HepG2 (cell line): ENCODE measurements around the gene ADM5. TPM values are rescaled to one million over a fixed set of nuclear protein-coding genes. Genes with fewer than 3 reads are reported as not detected.

ENCODE experiments used
- CHD4 ChIP-seq: fragments of 200-600 bp; sonication (generic); IDR thresholded peaks from 2 replicates; pipeline ENCODE4 v1.7.0; 2017; ENCODE audit warnings: mild to moderate bottlenecking, low read length, borderline replicate concordance
- EZH2 ChIP-seq: conservative IDR thresholded peaks from 2 replicates; pipeline ENCODE4 v1.6.1; 2012; ENCODE audit warnings: mild to moderate bottlenecking, low read depth, low read length, moderate library complexity
- HOXA7 ChIP-seq: sonication (generic); formaldehyde crosslinking; IDR thresholded peaks from 2 replicates; pipeline ENCODE4 v1.8.1; 2022; ENCODE audit warnings: mild to moderate bottlenecking, missing genetic modification reagents, moderate library complexity
- IKZF4 ChIP-seq: sonication (generic); formaldehyde crosslinking; IDR thresholded peaks from 2 replicates; pipeline ENCODE4 v1.5.1; 2020; ENCODE audit warnings: borderline replicate concordance, mild to moderate bottlenecking, low read depth, missing genetic modification reagents; ENCODE audit errors: not compliant biosample characterization
- KDM1A ChIP-seq: IDR thresholded peaks from 2 replicates; pipeline ENCODE4 v1.6.1; 2016; ENCODE audit warnings: missing compliant biosample characterization
- MAFF ChIP-seq: IDR thresholded peaks from 2 replicates; pipeline ENCODE4 v1.6.1; 2011; ENCODE audit warnings: low read depth, low read length, improper control_type of control experiment
- MIER3 ChIP-seq: IDR thresholded peaks from 2 replicates; pipeline ENCODE4 v1.6.1; 2016; ENCODE audit warnings: missing compliant biosample characterization, borderline replicate concordance
- MYC ChIP-seq: sonication (generic); formaldehyde crosslinking; IDR thresholded peaks from 2 replicates; pipeline ENCODE4 v1.9.0; 2021; ENCODE audit warnings: missing genetic modification reagents, borderline replicate concordance
- POGZ ChIP-seq: sonication (generic); formaldehyde crosslinking; IDR thresholded peaks from 2 replicates; pipeline ENCODE4 v1.4.0; 2020; ENCODE audit warnings: mild to moderate bottlenecking, missing genetic modification reagents
- SMAD9 ChIP-seq: sonication (generic); formaldehyde crosslinking; IDR thresholded peaks from 2 replicates; pipeline ENCODE4 v1.5.1; 2020; ENCODE audit warnings: mild to moderate bottlenecking, missing genetic modification reagents
- SNAPC2 ChIP-seq: sonication (generic); formaldehyde crosslinking; IDR thresholded peaks from 2 replicates; pipeline ENCODE4 v1.8.1; 2022; ENCODE audit warnings: mild to moderate bottlenecking, missing genetic modification reagents
- ZBTB20 ChIP-seq: sonication (generic); formaldehyde crosslinking; IDR thresholded peaks from 2 replicates; pipeline ENCODE4 v1.8.1; 2023; ENCODE audit warnings: missing genetic modification reagents, low read depth, mild to moderate bottlenecking, borderline replicate concordance
- ZFP36 ChIP-seq: fragments of 150-350 bp; IDR thresholded peaks from 2 replicates; pipeline ENCODE4 v1.6.1; 2018; ENCODE audit warnings: borderline replicate concordance, low read length, low read depth; ENCODE audit not compliant: partially characterized antibody
- ZNF180 ChIP-seq: sonication (generic); formaldehyde crosslinking; IDR thresholded peaks from 2 replicates; pipeline ENCODE4 v1.4.0; 2020; ENCODE audit warnings: low read depth, missing genetic modification reagents, borderline replicate concordance
- ZNF367 ChIP-seq: sonication (generic); formaldehyde crosslinking; IDR thresholded peaks from 2 replicates; pipeline ENCODE4 v1.4.0; 2020; ENCODE audit warnings: missing genetic modification reagents, borderline replicate concordance
- ZNF614 ChIP-seq: IDR thresholded peaks from 2 replicates; pipeline ENCODE4 v1.6.1; 2018; ENCODE audit warnings: missing biosample characterization, missing genetic modification reagents, inconsistent platforms, borderline replicate concordance
- polyA plus RNA-seq, 8 experiments: library from polyadenylated mRNA; depleted of rRNA in 3 of 8; stranded (reverse) in 7 of 8; unstranded in 1 of 8; fragments of >200 nt; fragmentation: Illumina TruSeq in 4 of 8; extraction: Trizol in 4 of 8; gene quantifications; 2 replicates each; pipeline versions ENCODE4 v1.2.1 to v1.2.3, GENCODE V29; 2011 to 2016; ENCODE audit warnings: low read depth in 4 of 8, missing spikeins in 1 of 8, mixed read lengths in 1 of 8; ENCODE audit not compliant: insufficient read depth in 1 of 8
- total RNA-seq, 5 experiments: library from RNA; depleted of rRNA; stranded (reverse); fragments of >200 nt; fragmentation: Illumina TruSeq; extraction: Trizol; gene quantifications; 2 replicates each; pipeline ENCODE4 v1.2.3, GENCODE V29; 2016; ENCODE audit warnings: low read depth in 1 of 5
- TF ChIP-seq, protein P1 (sequence below): sonication (generic); formaldehyde crosslinking; IDR thresholded peaks from 2 replicates; pipeline ENCODE4 v1.8.1; 2023; ENCODE audit warnings: mild to moderate bottlenecking, missing genetic modification reagents, borderline replicate concordance
- TF ChIP-seq, protein P2 (sequence below): sonication (generic); formaldehyde crosslinking; IDR thresholded peaks from 2 replicates; pipeline ENCODE4 v1.5.0; 2020; ENCODE audit warnings: mild to moderate bottlenecking, missing genetic modification reagents
- TF ChIP-seq, protein P3 (sequence below): sonication (generic); formaldehyde crosslinking; conservative IDR thresholded peaks from 2 replicates; pipeline ENCODE4 v1.4.0; 2020; ENCODE audit warnings: missing genetic modification reagents
- TF ChIP-seq, protein P4 (sequence below): sonication (generic); formaldehyde crosslinking; IDR thresholded peaks from 2 replicates; pipeline ENCODE4 v1.8.0; 2023; ENCODE audit warnings: mild to moderate bottlenecking, missing genetic modification reagents
- TF ChIP-seq, protein P5 (sequence below): sonication (generic); formaldehyde crosslinking; IDR thresholded peaks from 2 replicates; pipeline ENCODE4 v1.5.0; 2020; ENCODE audit warnings: missing genetic modification reagents, mild to moderate bottlenecking, borderline replicate concordance
- TF ChIP-seq, protein P6 (sequence below): sonication (generic); formaldehyde crosslinking; IDR thresholded peaks from 2 replicates; pipeline ENCODE4 v1.5.0; 2020; ENCODE audit warnings: missing genetic modification reagents

Gene ADM5
- total and polyA plus RNA-seq, 2 of the 13 experiments (the other 11 are each of a cell fraction or from before 2014, with no cell fraction given): 2.7 to 4.1 TPM

DNA sequence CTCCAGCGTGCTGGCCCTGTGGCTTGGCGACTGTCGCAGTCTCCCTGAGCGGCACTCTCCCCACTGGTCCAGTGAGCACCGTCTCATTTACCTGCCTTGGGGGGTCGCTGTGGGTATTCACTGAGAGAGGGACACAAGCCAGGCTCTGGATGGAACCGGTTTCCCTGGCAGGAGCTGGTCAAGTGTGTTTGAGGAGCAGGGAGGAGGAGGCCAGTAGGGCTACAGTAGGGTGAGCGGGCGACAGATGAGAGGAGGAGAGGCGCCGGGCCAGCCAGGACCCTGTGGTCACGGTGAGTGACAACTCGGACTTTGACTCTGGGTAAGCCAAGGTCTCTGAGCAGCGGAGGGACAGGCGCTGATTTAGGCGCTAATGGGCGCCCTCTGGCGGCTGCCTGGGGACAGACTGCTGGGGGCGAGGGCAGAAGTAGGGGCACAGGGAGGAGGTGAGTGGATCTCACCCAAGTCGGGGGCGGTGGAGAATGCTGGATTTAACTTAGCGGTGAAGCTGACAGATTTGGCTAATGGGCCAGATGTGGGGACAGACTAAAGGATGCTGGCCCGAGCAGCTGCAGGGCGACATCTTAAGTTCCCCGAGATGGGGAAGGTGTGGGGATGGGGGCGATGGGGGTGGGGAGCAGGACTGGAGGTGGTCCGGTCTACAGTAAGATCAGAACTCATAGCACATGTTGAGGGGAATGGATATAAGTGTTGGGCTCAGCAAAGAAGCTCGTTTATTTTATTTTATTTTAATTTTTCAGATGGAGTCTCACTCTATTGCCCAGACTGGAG lies 17.1 kb upstream of the ADM5 start (continued):
- TF ChIP-seq MIER3: peak; percentile 79; the same call in 1 of the 2 replicates
- no peak for TF ChIP-seq IKZF4 (CRISPR knock-in tag)
- TF ChIP-seq, protein P1, sequence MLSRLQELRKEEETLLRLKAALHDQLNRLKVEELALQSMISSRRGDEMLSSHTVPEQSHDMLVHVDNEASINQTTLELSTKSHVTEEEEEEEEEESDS (CRISPR knock-in tag): no peak
- TF ChIP-seq, protein P2, sequence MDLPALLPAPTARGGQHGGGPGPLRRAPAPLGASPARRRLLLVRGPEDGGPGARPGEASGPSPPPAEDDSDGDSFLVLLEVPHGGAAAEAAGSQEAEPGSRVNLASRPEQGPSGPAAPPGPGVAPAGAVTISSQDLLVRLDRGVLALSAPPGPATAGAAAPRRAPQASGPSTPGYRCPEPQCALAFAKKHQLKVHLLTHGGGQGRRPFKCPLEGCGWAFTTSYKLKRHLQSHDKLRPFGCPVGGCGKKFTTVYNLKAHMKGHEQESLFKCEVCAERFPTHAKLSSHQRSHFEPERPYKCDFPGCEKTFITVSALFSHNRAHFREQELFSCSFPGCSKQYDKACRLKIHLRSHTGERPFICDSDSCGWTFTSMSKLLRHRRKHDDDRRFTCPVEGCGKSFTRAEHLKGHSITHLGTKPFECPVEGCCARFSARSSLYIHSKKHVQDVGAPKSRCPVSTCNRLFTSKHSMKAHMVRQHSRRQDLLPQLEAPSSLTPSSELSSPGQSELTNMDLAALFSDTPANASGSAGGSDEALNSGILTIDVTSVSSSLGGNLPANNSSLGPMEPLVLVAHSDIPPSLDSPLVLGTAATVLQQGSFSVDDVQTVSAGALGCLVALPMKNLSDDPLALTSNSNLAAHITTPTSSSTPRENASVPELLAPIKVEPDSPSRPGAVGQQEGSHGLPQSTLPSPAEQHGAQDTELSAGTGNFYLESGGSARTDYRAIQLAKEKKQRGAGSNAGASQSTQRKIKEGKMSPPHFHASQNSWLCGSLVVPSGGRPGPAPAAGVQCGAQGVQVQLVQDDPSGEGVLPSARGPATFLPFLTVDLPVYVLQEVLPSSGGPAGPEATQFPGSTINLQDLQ: no peak
- TF ChIP-seq SNAPC2 (CRISPR knock-in tag): no peak
- TF ChIP-seq ZNF614 (CRISPR knock-in tag): peak; percentile 65; the same call in 1 of the 2 replicates
- TF ChIP-seq, protein P3, sequence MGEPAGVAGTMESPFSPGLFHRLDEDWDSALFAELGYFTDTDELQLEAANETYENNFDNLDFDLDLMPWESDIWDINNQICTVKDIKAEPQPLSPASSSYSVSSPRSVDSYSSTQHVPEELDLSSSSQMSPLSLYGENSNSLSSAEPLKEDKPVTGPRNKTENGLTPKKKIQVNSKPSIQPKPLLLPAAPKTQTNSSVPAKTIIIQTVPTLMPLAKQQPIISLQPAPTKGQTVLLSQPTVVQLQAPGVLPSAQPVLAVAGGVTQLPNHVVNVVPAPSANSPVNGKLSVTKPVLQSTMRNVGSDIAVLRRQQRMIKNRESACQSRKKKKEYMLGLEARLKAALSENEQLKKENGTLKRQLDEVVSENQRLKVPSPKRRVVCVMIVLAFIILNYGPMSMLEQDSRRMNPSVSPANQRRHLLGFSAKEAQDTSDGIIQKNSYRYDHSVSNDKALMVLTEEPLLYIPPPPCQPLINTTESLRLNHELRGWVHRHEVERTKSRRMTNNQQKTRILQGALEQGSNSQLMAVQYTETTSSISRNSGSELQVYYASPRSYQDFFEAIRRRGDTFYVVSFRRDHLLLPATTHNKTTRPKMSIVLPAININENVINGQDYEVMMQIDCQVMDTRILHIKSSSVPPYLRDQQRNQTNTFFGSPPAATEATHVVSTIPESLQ (CRISPR knock-in tag): no peak; the same call in 1 of the 2 replicates
- TF ChIP-seq ZNF367 (CRISPR knock-in tag): no peak
- TF ChIP-seq SMAD9 (CRISPR knock-in tag): no peak
- TF ChIP-seq, protein P4, sequence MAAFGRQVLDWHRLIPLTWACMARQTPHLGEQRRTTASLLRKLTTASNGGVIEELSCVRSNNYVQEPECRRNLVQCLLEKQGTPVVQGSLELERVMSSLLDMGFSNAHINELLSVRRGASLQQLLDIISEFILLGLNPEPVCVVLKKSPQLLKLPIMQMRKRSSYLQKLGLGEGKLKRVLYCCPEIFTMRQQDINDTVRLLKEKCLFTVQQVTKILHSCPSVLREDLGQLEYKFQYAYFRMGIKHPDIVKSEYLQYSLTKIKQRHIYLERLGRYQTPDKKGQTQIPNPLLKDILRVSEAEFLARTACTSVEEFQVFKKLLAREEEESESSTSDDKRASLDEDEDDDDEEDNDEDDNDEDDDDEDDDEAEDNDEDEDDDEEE (CRISPR knock-in tag): 0 out of 2 replicates have a peak, but pooled peaks have one; percentile 36
- TF ChIP-seq, protein P5, sequence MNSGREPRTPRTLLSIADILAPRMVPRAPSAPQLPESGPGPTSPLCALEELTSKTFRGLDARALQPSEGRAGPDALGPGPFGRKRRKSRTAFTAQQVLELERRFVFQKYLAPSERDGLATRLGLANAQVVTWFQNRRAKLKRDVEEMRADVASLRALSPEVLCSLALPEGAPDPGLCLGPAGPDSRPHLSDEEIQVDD: no peak
- peak; percentile 38; the same call in 1 of the 2 replicates for TF ChIP-seq KDM1A (CRISPR knock-in tag)
- TF ChIP-seq EZH2: no peak
- no peak for TF ChIP-seq ZFP36
- no peak for TF ChIP-seq ZBTB20 (CRISPR knock-in tag)
- TF ChIP-seq, protein P6, sequence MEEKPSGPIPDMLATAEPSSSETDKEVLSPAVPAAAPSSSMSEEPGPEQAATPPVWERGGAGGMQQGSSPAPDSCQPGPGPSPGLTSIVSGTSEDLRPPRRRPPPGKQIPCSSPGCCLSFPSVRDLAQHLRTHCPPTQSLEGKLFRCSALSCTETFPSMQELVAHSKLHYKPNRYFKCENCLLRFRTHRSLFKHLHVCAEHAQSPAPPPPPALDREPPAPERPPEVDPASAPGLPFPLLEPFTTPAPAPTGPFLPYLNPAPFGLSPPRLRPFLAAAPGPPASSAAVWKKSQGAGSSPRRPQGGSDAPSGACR (CRISPR knock-in tag): 0 out of 2 replicates have a peak, but pooled peaks have one; percentile 51
- no peak for TF ChIP-seq MAFF
- TF ChIP-seq HOXA7 (CRISPR knock-in tag): no peak
- no peak for TF ChIP-seq CHD4
- peak; percentile 50; the same call in 1 of the 2 replicates for TF ChIP-seq MYC
- TF ChIP-seq POGZ (CRISPR knock-in tag): peak; percentile 72
- no peak for TF ChIP-seq ZNF180 (CRISPR knock-in tag)
